SK-N-SH treated with all-trans-retinoic acid at 6 μM for 48 hours (cell line): ENCODE measurements around the gene EEFSEC.

Experiments used
- ATAC-seq: fragments of 200-7000 bp; cut with Tn5 transposase; 3 replicates; pipeline ENCODE4 v1.9.1; 2020; ENCODE audit warnings: mild to moderate bottlenecking, moderate library complexity
- ARNTL ChIP-seq: fragments of 450-650 bp; formaldehyde crosslinking; IDR thresholded peaks from 2 replicates; pipeline ENCODE4 v1.5.0; 2020; ENCODE audit warnings: low read depth, mild to moderate bottlenecking, moderate library complexity, borderline replicate concordance
- BACH2 ChIP-seq: fragments of 250-450 bp; sonication (Bioruptor Pico); IDR thresholded peaks from 2 replicates; pipeline ENCODE4 v1.9.0; 2021; ENCODE audit warnings: mild to moderate bottlenecking, borderline replicate concordance
- CREB5 ChIP-seq: fragments of 250-450 bp; sonication (Bioruptor Pico); IDR thresholded peaks from 2 replicates; pipeline ENCODE4 v1.5.1; 2020; ENCODE audit warnings: low read depth, mild to moderate bottlenecking, moderate library complexity
- CSDC2 ChIP-seq: fragments of 250-450 bp; sonication (Bioruptor Pico); IDR thresholded peaks from 2 replicates; pipeline ENCODE4 v1.5.0; 2020; ENCODE audit warnings: mild to moderate bottlenecking, moderate library complexity
- ESRRG ChIP-seq: fragments of 250-450 bp; sonication (Bioruptor Pico); IDR thresholded peaks from 2 replicates; pipeline ENCODE4 v1.6.1; 2021; ENCODE audit warnings: mild to moderate bottlenecking
- GLIS3 ChIP-seq: fragments of 250-450 bp; sonication (Bioruptor Pico); IDR thresholded peaks from 2 replicates; pipeline ENCODE4 v1.5.0; 2020; ENCODE audit warnings: mild to moderate bottlenecking, moderate library complexity
- ISL1 ChIP-seq: fragments of 250-450 bp; sonication (Bioruptor Pico); IDR thresholded peaks from 2 replicates; pipeline ENCODE4 v2.1.2; 2022; ENCODE audit warnings: mild to moderate bottlenecking, moderate library complexity
- OSR1 ChIP-seq: fragments of 250-450 bp; sonication (Bioruptor Pico); IDR thresholded peaks from 2 replicates; pipeline ENCODE4 v1.8.0; 2022; ENCODE audit warnings: moderate library complexity, mild to moderate bottlenecking, inconsistent platforms
- PPARA ChIP-seq: fragments of 250-450 bp; sonication (Bioruptor Pico); IDR thresholded peaks from 2 replicates; pipeline ENCODE4 v1.5.0; 2020; ENCODE audit warnings: mild to moderate bottlenecking, borderline replicate concordance
- RARB ChIP-seq: fragments of 250-450 bp; sonication (Bioruptor Pico); IDR thresholded peaks from 2 replicates; pipeline ENCODE4 v1.8.0; 2021; ENCODE audit warnings: mild to moderate bottlenecking, moderate library complexity
- SNAI2 ChIP-seq: fragments of 250-450 bp; sonication (Bioruptor Pico); IDR thresholded peaks from 2 replicates; pipeline ENCODE4 v1.5.0; 2020; ENCODE audit warnings: mild to moderate bottlenecking, moderate library complexity
- TCF4 ChIP-seq: fragments of 250-450 bp; sonication (Bioruptor Pico); IDR thresholded peaks from 2 replicates; pipeline ENCODE4 v1.8.0; 2021; ENCODE audit warnings: mild to moderate bottlenecking, moderate library complexity, borderline replicate concordance
- TOX ChIP-seq: fragments of 250-450 bp; sonication (Bioruptor Pico); IDR thresholded peaks from 2 replicates; pipeline ENCODE4 v1.8.0; 2021; ENCODE audit warnings: mild to moderate bottlenecking, moderate library complexity, borderline replicate concordance
- ZC3H10 ChIP-seq: fragments of 250-450 bp; sonication (Bioruptor Pico); IDR thresholded peaks from 2 replicates; pipeline ENCODE4 v1.5.1; 2021; ENCODE audit warnings: mild to moderate bottlenecking, moderate library complexity
- ZFP3 ChIP-seq: fragments of 250-450 bp; sonication (Bioruptor Pico); IDR thresholded peaks from 2 replicates; pipeline ENCODE4 v1.5.0; 2020; ENCODE audit warnings: mild to moderate bottlenecking, moderate library complexity
- ZFP30 ChIP-seq: fragments of 450-650 bp; formaldehyde crosslinking; IDR thresholded peaks from 2 replicates; pipeline ENCODE4 v1.5.0; 2022; ENCODE audit warnings: mild to moderate bottlenecking, moderate library complexity
- ZNF565 ChIP-seq: fragments of 450-650 bp; formaldehyde crosslinking; conservative IDR thresholded peaks from 2 replicates; pipeline ENCODE4 v1.5.0; 2020; ENCODE audit warnings: low read depth, mild to moderate bottlenecking, moderate library complexity
- ZNF70 ChIP-seq: fragments of 450-650 bp; formaldehyde crosslinking; IDR thresholded peaks from 2 replicates; pipeline ENCODE4 v1.5.0; 2020; ENCODE audit warnings: mild to moderate bottlenecking, moderate library complexity
- ZNF8 ChIP-seq: fragments of 450-650 bp; formaldehyde crosslinking; IDR thresholded peaks from 2 replicates; pipeline ENCODE4 v1.5.0; 2020; ENCODE audit warnings: mild to moderate bottlenecking, moderate library complexity
- TF ChIP-seq, protein P1 (sequence below): fragments of 250-450 bp; sonication (Bioruptor Pico); IDR thresholded peaks from 2 replicates; pipeline ENCODE4 v1.5.1; 2021; ENCODE audit warnings: mild to moderate bottlenecking, moderate library complexity
- TF ChIP-seq, protein P2 (sequence below): fragments of 250-450 bp; sonication (Bioruptor Pico); IDR thresholded peaks from 2 replicates; pipeline ENCODE4 v1.8.0; 2021; ENCODE audit warnings: low read depth, mild to moderate bottlenecking, moderate library complexity, borderline replicate concordance
- TF ChIP-seq, protein P3 (sequence below): fragments of 250-450 bp; sonication (Bioruptor Pico); IDR thresholded peaks from 2 replicates; pipeline ENCODE4 v1.5.0; 2020; ENCODE audit warnings: mild to moderate bottlenecking, moderate library complexity
- TF ChIP-seq, protein P4 (sequence below): fragments of 250-450 bp; sonication (Bioruptor Pico); IDR thresholded peaks from 2 replicates; pipeline ENCODE4 v1.8.0; 2020; ENCODE audit warnings: mild to moderate bottlenecking, moderate library complexity, borderline replicate concordance

Gene EEFSEC

GRCh38 chr3:128318275-128318941, 165.1 kb downstream of the EEFSEC start:
- ATAC-seq = no peak
- TF ChIP-seq GLIS3 (CRISPR knock-in tag) = no peak

DNA sequence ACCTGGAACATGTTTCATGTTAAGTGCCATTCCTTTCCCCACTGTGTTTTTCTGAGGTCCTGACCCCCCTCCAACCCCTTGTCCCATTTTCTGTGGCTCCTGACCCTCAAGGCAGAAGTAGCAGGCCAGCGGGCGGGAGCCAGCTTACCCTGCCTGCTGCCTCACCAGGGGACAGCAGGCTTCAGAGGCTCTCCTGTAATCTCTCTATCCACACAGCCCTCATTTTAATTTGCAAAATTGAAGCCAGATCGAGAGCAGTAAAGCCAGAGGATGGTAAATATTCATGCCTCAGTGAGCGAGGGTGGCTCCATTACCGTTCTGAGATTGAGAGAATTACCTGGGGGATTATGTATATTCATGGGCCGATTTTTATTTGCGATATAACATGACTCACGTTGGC, 165.8 kb downstream of the EEFSEC start:
- ATAC-seq = no peak
- TF ChIP-seq TOX (CRISPR knock-in tag) = no peak
- TF ChIP-seq, protein P1, sequence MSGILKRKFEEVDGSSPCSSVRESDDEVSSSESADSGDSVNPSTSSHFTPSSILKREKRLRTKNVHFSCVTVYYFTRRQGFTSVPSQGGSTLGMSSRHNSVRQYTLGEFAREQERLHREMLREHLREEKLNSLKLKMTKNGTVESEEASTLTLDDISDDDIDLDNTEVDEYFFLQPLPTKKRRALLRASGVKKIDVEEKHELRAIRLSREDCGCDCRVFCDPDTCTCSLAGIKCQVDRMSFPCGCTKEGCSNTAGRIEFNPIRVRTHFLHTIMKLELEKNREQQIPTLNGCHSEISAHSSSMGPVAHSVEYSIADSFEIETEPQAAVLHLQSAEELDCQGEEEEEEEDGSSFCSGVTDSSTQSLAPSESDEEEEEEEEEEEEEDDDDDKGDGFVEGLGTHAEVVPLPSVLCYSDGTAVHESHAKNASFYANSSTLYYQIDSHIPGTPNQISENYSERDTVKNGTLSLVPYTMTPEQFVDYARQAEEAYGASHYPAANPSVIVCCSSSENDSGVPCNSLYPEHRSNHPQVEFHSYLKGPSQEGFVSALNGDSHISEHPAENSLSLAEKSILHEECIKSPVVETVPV (CRISPR knock-in tag) = no peak
- TF ChIP-seq PPARA (CRISPR knock-in tag) = peak; percentile 48; the same call in 1 of the 2 replicates
- no peak for TF ChIP-seq ISL1
- no peak for TF ChIP-seq ZNF8
- no peak for TF ChIP-seq OSR1 (CRISPR knock-in tag)
- TF ChIP-seq CREB5 (CRISPR knock-in tag) = no peak
- TF ChIP-seq ZFP3 (CRISPR knock-in tag) = no peak
- TF ChIP-seq ESRRG = no peak
- peak; percentile 32; the same call in 1 of the 2 replicates for TF ChIP-seq ZNF70
- peak; percentile 61; the same call in 1 of the 2 replicates for TF ChIP-seq TCF4 (CRISPR knock-in tag)
- no peak for TF ChIP-seq CSDC2 (CRISPR knock-in tag)
- no peak for TF ChIP-seq ZNF565 (CRISPR knock-in tag)
- TF ChIP-seq, protein P2, sequence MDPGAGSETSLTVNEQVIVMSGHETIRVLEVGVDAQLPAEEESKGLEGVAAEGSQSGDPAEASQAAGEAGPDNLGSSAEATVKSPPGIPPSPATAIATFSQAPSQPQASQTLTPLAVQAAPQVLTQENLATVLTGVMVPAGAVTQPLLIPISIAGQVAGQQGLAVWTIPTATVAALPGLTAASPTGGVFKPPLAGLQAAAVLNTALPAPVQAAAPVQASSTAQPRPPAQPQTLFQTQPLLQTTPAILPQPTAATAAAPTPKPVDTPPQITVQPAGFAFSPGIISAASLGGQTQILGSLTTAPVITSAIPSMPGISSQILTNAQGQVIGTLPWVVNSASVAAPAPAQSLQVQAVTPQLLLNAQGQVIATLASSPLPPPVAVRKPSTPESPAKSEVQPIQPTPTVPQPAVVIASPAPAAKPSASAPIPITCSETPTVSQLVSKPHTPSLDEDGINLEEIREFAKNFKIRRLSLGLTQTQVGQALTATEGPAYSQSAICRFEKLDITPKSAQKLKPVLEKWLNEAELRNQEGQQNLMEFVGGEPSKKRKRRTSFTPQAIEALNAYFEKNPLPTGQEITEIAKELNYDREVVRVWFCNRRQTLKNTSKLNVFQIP (CRISPR knock-in tag) = no peak
- TF ChIP-seq, protein P3, sequence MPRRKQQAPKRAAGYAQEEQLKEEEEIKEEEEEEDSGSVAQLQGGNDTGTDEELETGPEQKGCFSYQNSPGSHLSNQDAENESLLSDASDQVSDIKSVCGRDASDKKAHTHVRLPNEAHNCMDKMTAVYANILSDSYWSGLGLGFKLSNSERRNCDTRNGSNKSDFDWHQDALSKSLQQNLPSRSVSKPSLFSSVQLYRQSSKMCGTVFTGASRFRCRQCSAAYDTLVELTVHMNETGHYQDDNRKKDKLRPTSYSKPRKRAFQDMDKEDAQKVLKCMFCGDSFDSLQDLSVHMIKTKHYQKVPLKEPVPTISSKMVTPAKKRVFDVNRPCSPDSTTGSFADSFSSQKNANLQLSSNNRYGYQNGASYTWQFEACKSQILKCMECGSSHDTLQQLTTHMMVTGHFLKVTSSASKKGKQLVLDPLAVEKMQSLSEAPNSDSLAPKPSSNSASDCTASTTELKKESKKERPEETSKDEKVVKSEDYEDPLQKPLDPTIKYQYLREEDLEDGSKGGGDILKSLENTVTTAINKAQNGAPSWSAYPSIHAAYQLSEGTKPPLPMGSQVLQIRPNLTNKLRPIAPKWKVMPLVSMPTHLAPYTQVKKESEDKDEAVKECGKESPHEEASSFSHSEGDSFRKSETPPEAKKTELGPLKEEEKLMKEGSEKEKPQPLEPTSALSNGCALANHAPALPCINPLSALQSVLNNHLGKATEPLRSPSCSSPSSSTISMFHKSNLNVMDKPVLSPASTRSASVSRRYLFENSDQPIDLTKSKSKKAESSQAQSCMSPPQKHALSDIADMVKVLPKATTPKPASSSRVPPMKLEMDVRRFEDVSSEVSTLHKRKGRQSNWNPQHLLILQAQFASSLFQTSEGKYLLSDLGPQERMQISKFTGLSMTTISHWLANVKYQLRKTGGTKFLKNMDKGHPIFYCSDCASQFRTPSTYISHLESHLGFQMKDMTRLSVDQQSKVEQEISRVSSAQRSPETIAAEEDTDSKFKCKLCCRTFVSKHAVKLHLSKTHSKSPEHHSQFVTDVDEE (CRISPR knock-in tag) = peak; percentile 72; the same call in 1 of the 2 replicates
- TF ChIP-seq SNAI2 = no peak
- TF ChIP-seq ZC3H10 = no peak
- no peak for TF ChIP-seq ZFP30
- TF ChIP-seq BACH2 = no peak
- no peak for TF ChIP-seq GLIS3 (CRISPR knock-in tag)
- no peak for TF ChIP-seq RARB (CRISPR knock-in tag)
- TF ChIP-seq, protein P4, sequence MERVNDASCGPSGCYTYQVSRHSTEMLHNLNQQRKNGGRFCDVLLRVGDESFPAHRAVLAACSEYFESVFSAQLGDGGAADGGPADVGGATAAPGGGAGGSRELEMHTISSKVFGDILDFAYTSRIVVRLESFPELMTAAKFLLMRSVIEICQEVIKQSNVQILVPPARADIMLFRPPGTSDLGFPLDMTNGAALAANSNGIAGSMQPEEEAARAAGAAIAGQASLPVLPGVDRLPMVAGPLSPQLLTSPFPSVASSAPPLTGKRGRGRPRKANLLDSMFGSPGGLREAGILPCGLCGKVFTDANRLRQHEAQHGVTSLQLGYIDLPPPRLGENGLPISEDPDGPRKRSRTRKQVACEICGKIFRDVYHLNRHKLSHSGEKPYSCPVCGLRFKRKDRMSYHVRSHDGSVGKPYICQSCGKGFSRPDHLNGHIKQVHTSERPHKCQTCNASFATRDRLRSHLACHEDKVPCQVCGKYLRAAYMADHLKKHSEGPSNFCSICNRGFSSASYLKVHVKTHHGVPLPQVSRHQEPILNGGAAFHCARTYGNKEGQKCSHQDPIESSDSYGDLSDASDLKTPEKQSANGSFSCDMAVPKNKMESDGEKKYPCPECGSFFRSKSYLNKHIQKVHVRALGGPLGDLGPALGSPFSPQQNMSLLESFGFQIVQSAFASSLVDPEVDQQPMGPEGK (CRISPR knock-in tag) = no peak
- TF ChIP-seq ARNTL = no peak

DNA sequence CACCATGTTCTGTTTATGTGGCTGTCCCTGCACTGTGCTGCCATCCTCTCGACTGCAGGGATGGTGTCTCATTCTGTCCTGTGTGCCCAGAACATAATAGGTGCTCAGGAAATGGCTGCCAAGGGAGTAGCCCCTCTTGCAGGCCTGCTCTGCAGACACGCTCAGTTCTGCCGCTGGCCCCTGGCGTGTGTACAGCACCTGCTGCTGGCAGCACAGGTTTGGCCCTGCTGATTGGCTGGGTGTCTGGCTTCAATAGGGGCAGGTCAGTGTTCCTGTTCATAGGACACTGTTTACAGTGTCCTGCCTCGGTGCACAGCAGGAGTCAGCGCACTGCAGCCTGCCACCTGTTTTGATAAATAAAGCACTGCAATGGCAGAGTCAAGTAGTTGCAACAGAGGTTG, 166.5 kb downstream of the EEFSEC start:
- ATAC-seq = no peak
- no peak for TF ChIP-seq TCF4 (CRISPR knock-in tag)
- TF ChIP-seq CSDC2 (CRISPR knock-in tag) = no peak
- TF ChIP-seq, protein P3 (CRISPR knock-in tag) = no peak
- no peak for TF ChIP-seq CREB5 (CRISPR knock-in tag)
- no peak for TF ChIP-seq ZFP30
- TF ChIP-seq ISL1 = no peak
- no peak for TF ChIP-seq RARB (CRISPR knock-in tag)
- no peak for TF ChIP-seq ZNF8
- TF ChIP-seq TOX (CRISPR knock-in tag) = no peak
- TF ChIP-seq ZC3H10 = no peak
